Measurements from ENCODE around the gene C17orf107. TPM values are rescaled to one million over a fixed set of nuclear protein-coding genes. Genes with fewer than 3 reads are reported as not detected.

Gene C17orf107
- total and polyA plus RNA-seq, 9 of the 15 experiments (the other 6 are each of a cell fraction or from before 2014, with no cell fraction given), result 0.05 to 0.29 (median 0.07) TPM; not detected in 4

DNA sequence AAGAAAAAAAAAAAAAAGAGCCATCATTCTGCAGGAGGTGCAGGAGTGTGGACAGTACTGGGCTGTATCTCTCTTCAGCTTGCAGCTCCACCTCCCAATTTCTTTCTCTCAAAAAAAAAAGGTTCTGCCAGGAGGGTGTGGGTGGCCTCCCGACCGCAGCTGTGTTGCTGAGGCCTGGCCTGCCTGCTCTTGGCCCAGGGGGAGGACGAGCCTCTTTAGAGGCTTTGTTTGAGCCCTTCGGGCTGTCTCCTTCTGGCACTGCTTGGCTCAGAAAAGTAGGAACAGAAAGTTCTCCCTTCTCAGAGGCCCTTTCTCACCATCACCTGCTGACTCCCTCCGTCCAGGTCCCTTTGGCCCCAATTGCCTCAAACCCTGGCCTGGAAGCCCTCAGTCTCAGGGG lies 22.2 kb upstream of the C17orf107 start:
- H3K9me3 ChIP-seq (replicated peaks; ENCODE audit: control insufficient read depth, insufficient read depth, low read depth, low read length), result no peaks in the 10 kb centered on the region
- peaks cover 24% of the 10 kb centered on the region; the same call in 2 of the 3 replicates for H3K36me3 ChIP-seq (ENCODE audit: control insufficient read depth, insufficient read depth, low read length)
- ChIA-PET CTCF (ENCODE audit: low intra/inter-chr PET ratio) (no interaction called here), POLR2A (interaction anchor here (1.2 kb wide), 1 partner anchor 19 kb away, joined by 3 read pairs; no protein-coding TSS in a partner anchor)
- H4K20me1 ChIP-seq (replicated peaks; ENCODE audit: control insufficient read depth, insufficient read depth, low read length), result peaks cover 7% of the 10 kb centered on the region
- FAIRE-seq (no peak), DNase-seq (ENCODE audit: extremely low read depth in 1 of 4, low spot score in 3 of 4) (no peak), ATAC-seq (no peak)
- H3K9me1 ChIP-seq (ENCODE audit: control insufficient read depth, insufficient read depth, low read length), result peaks cover 2% of the 10 kb centered on the region
- no peak overlapping the region for H2AFZ ChIP-seq (ENCODE audit: low read depth, low read length)
- TF ChIP-seq ZEB2 (IDR thresholded peaks at IDR 0.05) (no peak), SETDB1 (IDR thresholded peaks at IDR 0.05; ENCODE audit: low read length) (no peak)
- no peak overlapping the region for H3K27ac ChIP-seq (ENCODE audit: extremely low read depth, low read depth, low read length)
- 93% methylated on average over 4 of the region's 5 CpGs for WGBS (ENCODE audit: insufficient coverage, low coverage, missing lambda C conversion rate)
- no peaks in the 10 kb centered on the region for H3K27me3 ChIP-seq (ENCODE audit: control insufficient read depth in 2 of 2, insufficient read depth in 2 of 2, low read length in 2 of 2)
- no TSS peak for BruUV-seq (replicated peaks)
- no peak overlapping the region for H3K4me2 ChIP-seq (ENCODE audit: insufficient read depth, low read length)
- H3K9ac ChIP-seq (ENCODE audit: insufficient read depth in 1 of 2, low read depth in 2 of 2, low read length in 2 of 2), result no peak overlapping the region
- intact Hi-C loops (cut with micrococcal nuclease) (no loop called here), in situ Hi-C loops (cut with MboI) (no loop called here)
- no peak overlapping the region for H3K4me3 ChIP-seq
- no peaks in the 10 kb centered on the region; the same call in 2 of the 3 replicates for H3K79me2 ChIP-seq (ENCODE audit: control insufficient read depth, insufficient read depth, low read length)
- no peaks in the 10 kb centered on the region; a peak in 1 of 5 replicates for H3K4me1 ChIP-seq (replicated peaks in 1 of 2; ENCODE audit: control insufficient read depth in 2 of 2, insufficient read depth in 2 of 2, low read length in 2 of 2)

DNA sequence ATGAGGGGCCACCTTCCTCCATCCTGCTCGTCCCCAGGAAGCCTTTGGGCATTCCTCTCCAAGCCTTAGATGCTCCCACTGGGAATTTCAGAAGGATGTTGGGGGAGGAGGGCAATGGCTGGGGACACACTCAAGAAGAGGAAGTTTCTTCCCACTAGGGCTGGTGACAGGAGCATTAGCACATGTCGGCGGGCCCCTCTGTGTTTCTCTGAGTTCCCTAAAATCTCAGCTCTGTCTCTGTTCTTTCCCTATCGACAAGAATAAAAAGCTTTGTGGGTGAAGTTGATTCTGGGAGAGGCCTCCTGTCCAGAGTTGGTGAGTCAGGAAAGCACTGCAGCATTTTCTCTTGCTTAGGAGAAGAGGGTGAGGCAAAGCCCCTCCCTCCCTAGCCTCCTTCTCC lies 19.7 kb upstream of the C17orf107 start:
- Histone ChIP-seq H3K4me1 (replicated peaks in 1 of 2; ENCODE audit: control insufficient read depth in 2 of 2, insufficient read depth in 2 of 2, low read length in 2 of 2) (no peaks in the 10 kb centered on the region), H3K4me3 (no peak overlapping the region), H3K9me3 (replicated peaks; ENCODE audit: control insufficient read depth, insufficient read depth, low read depth, low read length) (no peaks in the 10 kb centered on the region), H3K36me3 (ENCODE audit: control insufficient read depth, insufficient read depth, low read length) (peaks cover 36% of the 10 kb centered on the region; the same call in 2 of the 3 replicates), H3K79me2 (ENCODE audit: control insufficient read depth, insufficient read depth, low read length) (no peaks in the 10 kb centered on the region; the same call in 2 of the 3 replicates), H3K9ac (ENCODE audit: insufficient read depth in 1 of 2, low read depth in 2 of 2, low read length in 2 of 2) (no peak overlapping the region), H3K27me3 (ENCODE audit: control insufficient read depth in 2 of 2, insufficient read depth in 2 of 2, low read length in 2 of 2) (no peaks in the 10 kb centered on the region), H3K9me1 (ENCODE audit: control insufficient read depth, insufficient read depth, low read length) (peaks cover 2% of the 10 kb centered on the region), H3K4me2 (ENCODE audit: insufficient read depth, low read length) (no peak overlapping the region), H2AFZ (ENCODE audit: low read depth, low read length) (no peak overlapping the region), H3K27ac (ENCODE audit: extremely low read depth, low read depth, low read length) (no peak overlapping the region), H4K20me1 (replicated peaks; ENCODE audit: control insufficient read depth, insufficient read depth, low read length) (peaks cover 5% of the 10 kb centered on the region)
- no peak for FAIRE-seq
- ATAC-seq, result no peak
- ChIA-PET CTCF (ENCODE audit: low intra/inter-chr PET ratio) (interaction anchor here (0.6 kb wide), 1 partner anchor 148 kb away, joined by 4 read pairs; no protein-coding TSS in a partner anchor), POLR2A (no interaction called here)
- WGBS (ENCODE audit: insufficient coverage, low coverage, missing lambda C conversion rate), result 94% methylated on average over 4 of the region's 4 CpGs
- in situ Hi-C loops (cut with MboI) (no loop called here), intact Hi-C loops (cut with micrococcal nuclease) (no loop called here)
- BruUV-seq (replicated peaks), result no TSS peak
- no peak for DNase-seq (ENCODE audit: extremely low read depth in 1 of 4, low spot score in 3 of 4)
- TF ChIP-seq POLR3G (IDR thresholded peaks at IDR 0.05; ENCODE audit: extremely low read depth, insufficient read length, insufficient replicate concordance), result no peak
- TF ChIP-seq PRDM10 (IDR thresholded peaks at IDR 0.05; ENCODE audit: partially characterized antibody), result no peak
- TF ChIP-seq, protein P1, sequence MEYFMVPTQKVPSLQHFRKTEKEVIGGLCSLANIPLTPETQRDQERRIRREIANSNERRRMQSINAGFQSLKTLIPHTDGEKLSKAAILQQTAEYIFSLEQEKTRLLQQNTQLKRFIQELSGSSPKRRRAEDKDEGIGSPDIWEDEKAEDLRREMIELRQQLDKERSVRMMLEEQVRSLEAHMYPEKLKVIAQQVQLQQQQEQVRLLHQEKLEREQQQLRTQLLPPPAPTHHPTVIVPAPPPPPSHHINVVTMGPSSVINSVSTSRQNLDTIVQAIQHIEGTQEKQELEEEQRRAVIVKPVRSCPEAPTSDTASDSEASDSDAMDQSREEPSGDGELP (CRISPR knock-in tag; IDR thresholded peaks at IDR 0.05; ENCODE audit: borderline replicate concordance), result no peak
